Spleen (tissue), 7 donors: ENCODE results near the gene PTPRT.

Experiments
- POLR2A ChIP-seq, 3 donors: fragments of 450-650 bp; IDR thresholded peaks; one replicate each; pipeline ENCODE4 v1.5.1; 2017; ENCODE audit warnings: antibody characterized with exemption in 3 of 3, mild to moderate bottlenecking in 1 of 3
- POLR2AphosphoS5 ChIP-seq, 3 donors: sonication (generic); formaldehyde crosslinking; IDR thresholded peaks; one replicate each; pipeline ENCODE4 v1.5.1; 2017; ENCODE audit warnings: antibody characterized with exemption in 3 of 3
- TF ChIP-seq, protein P1 (sequence below), 11 experiments: fragments of 200-600 bp in 7 of 11; fragments of 450-650 bp in 4 of 11; sonication (generic) in 4 of 11; IDR thresholded peaks in 8 of 11; conservative IDR thresholded peaks in 3 of 11; 1 replicate in 7 of 11; 2 replicates in 4 of 11; pipeline versions ENCODE4 v1.4.0 to v1.8.0; 2016 to 2021; ENCODE audit warnings: antibody characterized with exemption in 11 of 11, inconsistent platforms in 4 of 11, mild to moderate bottlenecking in 1 of 11
- donor health status: DM: no; HTN: no; CAD: no; lungs with moderate emphysema.
- donor health status: DM: no; HTN: no; CAD: no.
- donor health status: DM: no; HTN: no; CAD: no.

DNA sequence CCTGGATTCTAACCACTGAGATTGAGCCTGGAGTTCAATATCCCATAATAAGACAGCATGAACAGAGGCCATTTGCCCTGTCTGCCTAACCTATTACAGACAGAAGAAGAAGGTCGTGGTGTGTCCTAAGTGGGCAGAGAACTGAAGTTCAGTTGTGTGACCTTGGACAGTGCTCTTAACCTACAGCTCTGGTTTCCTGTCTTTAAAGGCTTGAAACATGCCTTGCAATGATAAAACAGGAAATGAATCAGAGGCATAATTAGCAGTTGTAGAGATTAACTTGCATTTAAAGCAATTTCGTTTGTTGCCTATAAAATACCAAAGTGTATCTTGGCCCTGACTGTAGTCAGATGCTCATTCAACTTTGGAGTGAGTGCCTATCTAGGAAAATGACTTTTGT is 1064.3 kb downstream of the PTPRT start:
- TF ChIP-seq POLR2A (IDR thresholded peaks at IDR 0.05) (no peak), POLR2AphosphoS5 (IDR thresholded peaks at IDR 0.05) (no peak)
- TF ChIP-seq, protein P1, sequence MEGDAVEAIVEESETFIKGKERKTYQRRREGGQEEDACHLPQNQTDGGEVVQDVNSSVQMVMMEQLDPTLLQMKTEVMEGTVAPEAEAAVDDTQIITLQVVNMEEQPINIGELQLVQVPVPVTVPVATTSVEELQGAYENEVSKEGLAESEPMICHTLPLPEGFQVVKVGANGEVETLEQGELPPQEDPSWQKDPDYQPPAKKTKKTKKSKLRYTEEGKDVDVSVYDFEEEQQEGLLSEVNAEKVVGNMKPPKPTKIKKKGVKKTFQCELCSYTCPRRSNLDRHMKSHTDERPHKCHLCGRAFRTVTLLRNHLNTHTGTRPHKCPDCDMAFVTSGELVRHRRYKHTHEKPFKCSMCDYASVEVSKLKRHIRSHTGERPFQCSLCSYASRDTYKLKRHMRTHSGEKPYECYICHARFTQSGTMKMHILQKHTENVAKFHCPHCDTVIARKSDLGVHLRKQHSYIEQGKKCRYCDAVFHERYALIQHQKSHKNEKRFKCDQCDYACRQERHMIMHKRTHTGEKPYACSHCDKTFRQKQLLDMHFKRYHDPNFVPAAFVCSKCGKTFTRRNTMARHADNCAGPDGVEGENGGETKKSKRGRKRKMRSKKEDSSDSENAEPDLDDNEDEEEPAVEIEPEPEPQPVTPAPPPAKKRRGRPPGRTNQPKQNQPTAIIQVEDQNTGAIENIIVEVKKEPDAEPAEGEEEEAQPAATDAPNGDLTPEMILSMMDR (IDR thresholded peaks at IDR 0.05 in 8 of 11, conservative IDR thresholded peaks at IDR 0.05 in 3 of 11) = no peak
